ENCODE results near the gene FAM25A.
"Not testable (repeated sequence)": the region's sequence is repeated elsewhere in the genome, so short reads cannot be mapped to it uniquely, and the experiment has no call there.

Gene FAM25A

GRCh38 chr10:87013528-87013927, 6.6 kb upstream of the FAM25A start:
- not testable (repeated sequence) for DNase-seq (ENCODE audit: low spot score)

GRCh38 chr10:87014986-87015716, 4.9 kb upstream of the FAM25A start:
- not testable (repeated sequence) for DNase-seq (ENCODE audit: low spot score)

GRCh38 chr10:87018127-87018526, 2.0 kb upstream of the FAM25A start:
- DNase-seq (ENCODE audit: low spot score), result not testable (repeated sequence)

- not testable (repeated sequence) for DNase-seq (ENCODE audit: low spot score)
These were observed 1.0 kb upstream of the FAM25A start for GRCh38 chr10:87019066-87019465.

- DNase-seq (ENCODE audit: low spot score), result not testable (repeated sequence)
These were observed 590 bp upstream of the FAM25A start for GRCh38 chr10:87019504-87019903.

- not testable (repeated sequence) for DNase-seq (ENCODE audit: low spot score)
These were observed 5.3 kb downstream of the FAM25A start for GRCh38 chr10:87025285-87025958.

GRCh38 chr10:87026747-87027508, 6.8 kb downstream of the FAM25A start:
- DNase-seq (ENCODE audit: low spot score), result not testable (repeated sequence)

DNA sequence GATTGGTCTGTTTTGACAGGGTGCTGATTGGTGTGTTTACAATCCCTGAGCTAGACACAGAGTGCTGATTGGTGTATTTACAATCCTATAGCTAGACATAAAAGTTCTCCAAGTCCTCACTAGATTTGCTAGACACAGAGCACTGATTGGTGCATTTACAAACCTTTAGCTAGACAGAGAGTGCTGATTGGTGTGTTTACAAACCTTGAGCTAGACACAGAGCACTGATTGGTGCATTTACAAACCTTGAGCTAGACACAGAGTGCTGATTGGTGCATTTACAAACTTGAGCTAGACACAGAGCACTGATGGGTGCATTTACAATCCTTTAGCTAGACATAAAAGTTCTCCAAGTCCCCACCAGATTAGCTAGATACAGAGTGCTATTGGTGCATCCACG, 10.3 kb downstream of the FAM25A start:
- DNase-seq (ENCODE audit: low spot score), result not testable (repeated sequence)

DNA sequence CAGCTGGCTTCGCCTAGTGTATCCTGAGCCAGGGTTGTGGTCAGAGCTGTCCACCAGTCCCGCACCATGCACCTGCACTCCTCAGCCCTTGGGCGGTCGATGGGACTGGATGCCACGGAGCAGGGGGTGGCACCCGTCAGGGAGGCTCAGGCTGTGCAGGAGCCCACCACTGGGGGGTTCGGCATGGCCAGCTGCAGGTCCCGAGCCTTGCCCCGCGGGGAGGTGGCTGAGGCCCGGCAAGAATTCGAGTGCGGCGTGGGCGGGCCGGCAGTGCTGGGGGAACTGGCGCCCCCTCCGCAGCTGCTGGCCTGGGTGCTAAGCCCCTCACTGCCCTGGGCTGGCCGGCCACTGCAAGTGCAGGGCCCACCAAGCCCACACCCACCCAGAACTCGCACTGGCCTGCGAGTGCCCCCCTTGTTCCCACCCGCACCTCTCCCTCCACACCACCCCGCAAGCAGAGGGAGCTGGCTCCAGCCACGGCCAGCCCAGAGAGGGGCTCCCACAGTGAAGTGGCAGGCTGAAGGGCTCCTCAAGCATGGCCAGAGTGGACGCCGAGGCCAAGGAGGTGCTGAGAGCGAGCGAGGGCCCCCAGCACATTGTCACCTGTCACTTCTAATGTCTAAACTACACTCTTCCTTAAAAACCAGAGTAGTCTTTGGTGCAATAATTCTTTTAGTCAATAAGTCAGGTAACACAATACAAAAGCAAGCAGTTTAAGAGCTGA, 11.0 kb downstream of the FAM25A start:
- DNase-seq (ENCODE audit: low spot score), result no peak

GRCh38 chr10:87036623-87037022, 16.5 kb downstream of the FAM25A start:
- DNase-seq (ENCODE audit: low spot score), result no peak

DNA sequence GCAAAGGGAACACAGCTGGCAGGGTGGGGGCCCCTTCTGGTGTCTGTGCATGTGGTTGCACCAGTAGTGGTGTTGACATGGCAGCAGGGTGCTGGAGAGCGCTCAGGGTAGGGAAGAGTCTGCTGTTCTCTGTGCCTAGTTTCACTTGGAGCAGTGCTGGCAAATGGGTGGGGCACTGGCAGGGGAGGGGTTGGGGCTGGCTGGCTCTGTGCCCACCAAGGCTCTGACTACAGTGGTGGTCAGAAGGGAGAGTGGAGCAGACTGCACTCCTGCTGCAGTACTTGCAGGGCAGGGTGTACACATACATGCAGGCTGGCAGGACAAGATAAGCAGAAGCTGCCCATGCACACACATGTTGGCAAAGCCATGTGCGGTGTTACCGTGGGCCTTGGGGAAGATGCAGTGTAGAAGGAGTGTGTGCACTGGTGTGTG, 18.2 kb downstream of the FAM25A start:
- DNase-seq (ENCODE audit: low spot score), result no peak

DNA sequence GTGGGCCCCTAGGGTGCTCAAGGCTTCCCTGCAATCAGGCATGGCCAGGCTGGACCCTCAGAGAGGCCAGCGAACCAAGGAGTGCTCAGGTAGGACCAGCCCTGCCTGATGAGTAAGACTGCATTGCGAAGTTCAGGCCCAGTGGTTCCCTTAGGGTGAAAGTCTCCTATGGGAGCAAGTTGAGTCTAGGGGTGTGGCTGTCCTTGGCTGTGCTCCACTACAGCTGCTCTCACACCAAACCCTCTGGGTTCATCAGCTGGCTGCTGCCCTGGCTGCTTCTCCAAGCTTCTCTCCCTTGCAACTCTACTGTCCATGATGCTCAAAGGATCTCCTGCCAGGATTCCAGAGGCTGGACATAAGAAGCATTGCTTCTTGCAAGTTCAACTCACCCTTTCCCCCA, 18.7 kb downstream of the FAM25A start:
- DNase-seq (ENCODE audit: low spot score), result no peak

DNA sequence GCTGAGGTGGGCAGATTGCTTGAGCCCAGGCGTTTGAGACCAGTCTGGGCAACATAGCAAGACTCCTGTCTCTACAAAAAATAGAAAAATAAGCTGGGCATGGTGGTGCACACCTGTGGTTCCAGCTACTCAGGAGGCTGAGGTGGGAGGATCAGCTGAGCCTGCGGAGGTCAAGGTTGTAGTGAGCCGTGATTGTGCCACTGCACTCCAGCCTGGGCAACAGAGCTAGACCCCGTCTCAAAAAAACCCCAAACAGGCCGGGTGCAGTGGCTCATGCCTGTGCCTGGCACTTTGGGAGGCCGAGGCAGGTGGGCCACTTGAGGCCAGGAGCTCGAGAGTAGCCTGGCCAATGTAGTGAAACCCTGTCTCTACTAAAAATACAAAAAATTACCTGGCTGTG, 23.5 kb downstream of the FAM25A start:
- not testable (repeated sequence) for DNase-seq (ENCODE audit: low spot score)

DNA sequence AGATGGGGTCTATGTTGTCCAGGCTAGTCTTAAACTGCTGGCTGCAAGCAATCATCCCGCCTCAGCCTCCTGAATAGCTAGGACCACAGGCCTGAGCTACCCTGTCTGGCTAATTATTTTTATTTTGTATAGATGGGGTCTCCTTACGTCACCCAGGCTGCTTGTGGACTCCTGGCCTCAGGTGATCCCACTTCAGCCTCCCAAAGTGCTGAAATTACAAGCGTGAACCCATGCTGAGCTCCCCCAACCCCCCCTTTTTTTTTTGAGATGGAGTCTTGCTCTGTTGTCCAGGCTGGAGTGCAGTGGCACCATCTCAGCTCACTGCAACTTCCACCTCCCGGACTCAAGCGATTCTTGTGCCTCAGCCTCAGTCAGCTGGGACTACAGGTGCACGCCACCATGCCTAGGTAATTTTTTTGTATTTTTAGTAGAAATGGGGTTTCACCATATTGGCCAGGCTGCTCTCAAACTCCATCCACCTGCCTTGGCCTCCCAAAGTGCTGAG, 25.4 kb downstream of the FAM25A start:
- DNase-seq (ENCODE audit: low spot score), result no peak

GRCh38 chr10:87053111-87053510, 33.0 kb downstream of the FAM25A start:
- no peak for DNase-seq (ENCODE audit: low spot score)

DNA sequence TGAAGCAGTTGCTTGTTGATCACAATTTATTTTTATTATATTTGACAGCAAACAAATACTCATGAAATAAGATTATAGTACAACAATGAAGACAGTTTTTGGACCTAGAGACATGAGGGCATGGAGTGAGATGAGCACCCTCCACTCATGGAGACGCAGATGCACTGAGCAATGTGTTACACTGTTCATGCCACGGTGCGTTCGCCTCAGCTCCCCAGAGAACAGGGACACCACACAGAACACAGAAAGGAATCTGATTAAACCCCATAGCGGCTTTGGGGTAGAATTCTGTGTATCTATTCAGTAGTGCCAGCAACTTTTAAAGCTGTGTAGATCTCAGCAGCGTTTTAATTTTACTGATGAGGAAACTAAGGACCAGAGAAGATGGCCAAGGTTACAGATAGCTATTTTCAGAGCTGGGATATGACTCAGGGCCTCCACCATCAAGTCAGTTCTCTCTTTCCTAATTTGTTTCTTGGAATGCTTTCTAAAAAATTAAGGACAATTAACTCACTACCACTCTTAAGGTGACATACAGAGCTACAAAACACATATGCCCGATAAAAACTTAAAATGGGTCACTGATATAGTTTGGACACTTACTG, 33.6 kb downstream of the FAM25A start:
- no peak for DNase-seq (ENCODE audit: low spot score)

GRCh38 chr10:87054373-87055295, 34.5 kb downstream of the FAM25A start:
- DNase-seq (ENCODE audit: low spot score), result peak; percentile 65

- DNase-seq (ENCODE audit: low spot score), result no peak
These were observed 38.1 kb downstream of the FAM25A start for GRCh38 chr10:87058171-87058570.

GRCh38 chr10:87059401-87059800, 39.3 kb downstream of the FAM25A start:
- no peak for DNase-seq (ENCODE audit: low spot score)

DNA sequence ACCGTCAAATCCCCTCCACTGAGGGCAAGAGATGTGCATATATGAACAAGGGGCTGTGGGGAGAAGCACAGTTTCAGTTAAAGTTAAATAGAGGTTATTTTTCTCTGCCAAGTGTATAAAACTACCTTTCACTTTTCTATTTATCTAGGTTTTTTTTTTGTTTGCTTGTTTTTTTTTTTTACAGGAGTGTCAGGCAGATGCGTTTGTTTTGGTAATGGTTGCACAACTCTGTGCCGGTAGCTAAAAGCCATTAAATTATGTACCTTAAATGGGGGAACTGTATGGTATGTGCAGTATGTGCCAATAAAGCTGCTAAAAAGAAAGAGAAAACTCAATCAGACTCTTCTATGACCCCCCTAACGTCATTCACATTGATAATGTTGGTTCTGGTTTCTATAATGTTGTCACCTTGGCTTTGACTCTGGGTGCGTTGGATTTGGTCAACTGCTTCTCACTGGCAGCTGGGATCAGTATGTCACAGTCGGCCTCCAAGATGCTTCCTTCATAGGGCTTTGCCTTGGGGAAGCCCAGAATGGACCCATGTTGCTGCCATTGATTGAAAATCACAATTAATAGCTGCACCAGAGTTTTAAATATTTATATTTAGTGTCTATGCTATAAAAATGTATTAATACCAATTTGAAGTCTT, 40.3 kb downstream of the FAM25A start:
- no peak for DNase-seq (ENCODE audit: low spot score)
